NT2/D1 (cell line): Measurements from ENCODE around the gene OCRL.

Source experiments
- SUZ12 ChIP-seq: IDR thresholded peaks from 2 replicates; pipeline ENCODE4 v1.6.1; 2011; ENCODE audit not compliant: insufficient read length, insufficient read depth; ENCODE audit errors: extremely low read depth
- YY1 ChIP-seq: IDR thresholded peaks from 2 replicates; pipeline ENCODE4 v1.6.1; 2011; ENCODE audit not compliant: insufficient read length, insufficient read depth
- ZNF274 ChIP-seq: IDR thresholded peaks from 2 replicates; pipeline ENCODE4 v1.6.1; 2011; ENCODE audit warnings: mild to moderate bottlenecking, low read depth, low read length

DNA sequence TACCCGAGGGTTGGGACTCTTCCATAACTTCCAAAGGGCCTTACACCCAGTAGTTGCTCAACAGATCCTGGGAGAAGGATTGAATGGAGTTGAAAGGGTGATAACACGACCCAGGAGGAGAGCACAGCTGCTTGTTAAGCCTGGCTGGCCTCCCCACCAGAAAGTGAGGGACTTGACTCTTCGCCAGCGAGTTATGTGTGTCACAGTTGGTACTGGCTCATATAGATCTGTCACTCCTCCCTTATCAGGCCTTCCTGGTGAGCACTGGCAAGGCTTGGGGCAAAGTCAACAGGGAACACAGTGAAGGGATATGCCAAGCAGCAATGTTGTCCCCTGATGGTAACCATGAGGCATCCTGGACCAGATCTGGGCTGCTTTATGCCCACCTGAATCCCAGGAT lies 78.9 kb downstream of the OCRL start:
- no peak for TF ChIP-seq SUZ12
- no peak for TF ChIP-seq ZNF274
- TF ChIP-seq YY1, result no peak
